AG04450 (cell line): Measurements from ENCODE around the gene FCRL3. TPM values are rescaled to one million over a fixed set of nuclear protein-coding genes. Genes with fewer than 3 reads are reported as not detected.

Experiments
- CTCF ChIA-PET: fragments of 300-600, 350-600 bp; formaldehyde crosslinking; extraction: SDS; loops from one replicate; lab custom pipeline; 2022; ENCODE audit warnings: antibody characterized with exemption, inconsistent platforms; lab: Charles Lee
- POLR2A ChIA-PET: fragments of 350-600 bp; formaldehyde crosslinking; extraction: SDS; loops from one replicate; lab custom pipeline; 2021; ENCODE audit warnings: antibody characterized with exemption, inconsistent platforms; lab: Yijun Ruan, JAX
- DNase-seq: peaks from one replicate; pipeline ENCODE4 v3.0.0-alpha.2; 2011; ENCODE audit warnings: low read depth, low spot score
- H3K27ac ChIP-seq: one replicate; pipeline ENCODE4 v1.5.1; 2012; ENCODE audit warnings: low read depth, low read length, control low read depth
- H3K27me3 ChIP-seq: one replicate; pipeline ENCODE4 v1.6.0; 2012; ENCODE audit warnings: low read length; ENCODE audit not compliant: control insufficient read depth, insufficient read depth
- H3K4me3 ChIP-seq: 2 replicates; pipeline ENCODE4 v1.5.1; 2011; ENCODE audit warnings: mild to moderate bottlenecking, low read depth, low read length, control low read depth
- H3K9me3 ChIP-seq: 2 replicates; pipeline ENCODE4 v1.5.1; 2012; ENCODE audit warnings: low read length; ENCODE audit not compliant: control insufficient read depth, insufficient read depth
- CTCF ChIP-seq: IDR thresholded peaks from 2 replicates; pipeline ENCODE4 v1.5.1; 2011; ENCODE audit warnings: low read depth, low read length, control low read depth, inconsistent platforms
- polyA plus RNA-seq: library from polyadenylated mRNA; depleted of rRNA; stranded (reverse); fragments of >200 nt; gene quantifications from 2 replicates; pipeline ENCODE4 v1.2.3, GENCODE V29; 2011

FCRL3 gene
- polyA plus RNA-seq, 1 experiment: not detected

GRCh38 chr1:157715736-157716135, 15.2 kb upstream of the FCRL3 start:
- no peak overlapping the region for H3K27ac ChIP-seq
- no peak for DNase-seq
- no peaks in the 10 kb centered on the region for H3K27me3 ChIP-seq
- no peak for TF ChIP-seq CTCF
- H3K9me3 ChIP-seq: no peaks in the 10 kb centered on the region
- ChIA-PET POLR2A (no interaction called here), CTCF (no interaction called here)
- H3K4me3 ChIP-seq: no peak overlapping the region

- Histone ChIP-seq H3K27ac (no peak overlapping the region), H3K4me3 (no peak overlapping the region), H3K9me3 (no peaks in the 10 kb centered on the region), H3K27me3 (no peaks in the 10 kb centered on the region)
- no peak for DNase-seq
- ChIA-PET POLR2A (interaction anchor here (0.7 kb wide), 1 partner anchor 16 kb away, joined by 9 read pairs; no protein-coding TSS in a partner anchor), CTCF (no interaction called here)
- TF ChIP-seq CTCF: no peak
These were observed 11.2 kb upstream of the FCRL3 start for GRCh38 chr1:157711802-157712201.

DNA sequence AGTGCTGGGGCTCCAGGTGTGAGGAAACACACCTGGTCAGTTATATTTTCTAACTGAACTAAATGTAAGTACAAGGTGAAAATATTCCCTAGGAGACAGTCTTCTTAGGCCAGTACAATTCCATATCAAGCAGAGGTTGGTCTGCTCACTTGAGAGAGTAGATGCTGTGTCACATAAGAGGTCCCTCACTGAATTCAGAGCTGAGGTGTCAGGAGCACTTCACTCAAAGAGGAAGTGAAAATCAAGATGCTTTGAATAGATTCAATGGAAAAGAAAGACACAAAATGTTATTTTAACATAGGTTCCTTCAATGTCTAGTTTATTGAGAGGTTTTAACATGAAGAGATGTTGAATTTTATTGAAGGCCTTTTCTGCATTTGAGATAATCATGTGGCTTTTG, 4.3 kb upstream of the FCRL3 start:
- POLR2A ChIA-PET: no interaction called here
- DNase-seq: no peak
- CTCF ChIA-PET: no interaction called here
- TF ChIP-seq CTCF: no peak
- Histone ChIP-seq H3K4me3 (no peak overlapping the region), H3K27ac (no peak overlapping the region), H3K9me3 (no peaks in the 10 kb centered on the region), H3K27me3 (peaks cover 3% of the 10 kb centered on the region)

DNA sequence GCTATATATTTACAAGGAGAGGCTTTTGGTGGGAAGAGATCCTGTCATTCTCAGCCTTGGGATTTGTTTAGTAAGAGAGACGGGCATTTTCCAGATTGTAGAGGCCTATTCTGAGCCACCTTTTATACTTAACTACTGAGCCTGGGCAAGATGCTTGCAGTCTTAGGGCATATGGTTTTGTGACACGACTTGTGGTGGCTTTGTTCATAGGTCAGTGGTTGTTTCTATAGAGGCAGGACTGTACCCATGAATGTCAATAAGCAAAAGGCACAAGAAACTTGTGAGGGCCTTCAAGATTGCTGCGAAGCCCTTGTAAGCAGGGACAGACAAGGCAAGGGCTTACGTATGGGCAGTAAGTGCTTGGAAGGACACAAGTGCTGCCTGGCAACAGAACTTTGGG, 3.4 kb upstream of the FCRL3 start:
- no peak for TF ChIP-seq CTCF
- Histone ChIP-seq H3K9me3 (no peaks in the 10 kb centered on the region), H3K27me3 (peaks cover 3% of the 10 kb centered on the region), H3K4me3 (no peak overlapping the region), H3K27ac (no peak overlapping the region)
- ChIA-PET CTCF (no interaction called here), POLR2A (no interaction called here)
- no peak for DNase-seq

- CTCF ChIA-PET: no interaction called here
These were observed 1.8 kb upstream of the FCRL3 start for GRCh38 chr1:157702308-157702825.

More at GRCh38 chr1:157702308-157702825, 1.8 kb upstream of the FCRL3 start:
- Histone ChIP-seq H3K9me3 (no peaks in the 10 kb centered on the region), H3K4me3 (no peak overlapping the region), H3K27me3 (peaks cover 3% of the 10 kb centered on the region), H3K27ac (no peak overlapping the region)
- POLR2A ChIA-PET: no interaction called here
- DNase-seq: no peak
- no peak for TF ChIP-seq CTCF
